ENCODE results near the gene POLR1C. TPM values are rescaled to one million over a fixed set of nuclear protein-coding genes. Genes with fewer than 3 reads are reported as not detected.

POLR1C gene
- total and polyA plus RNA-seq, 4 donors, result 10.8 to 24.3 (median 19.0) TPM

DNA sequence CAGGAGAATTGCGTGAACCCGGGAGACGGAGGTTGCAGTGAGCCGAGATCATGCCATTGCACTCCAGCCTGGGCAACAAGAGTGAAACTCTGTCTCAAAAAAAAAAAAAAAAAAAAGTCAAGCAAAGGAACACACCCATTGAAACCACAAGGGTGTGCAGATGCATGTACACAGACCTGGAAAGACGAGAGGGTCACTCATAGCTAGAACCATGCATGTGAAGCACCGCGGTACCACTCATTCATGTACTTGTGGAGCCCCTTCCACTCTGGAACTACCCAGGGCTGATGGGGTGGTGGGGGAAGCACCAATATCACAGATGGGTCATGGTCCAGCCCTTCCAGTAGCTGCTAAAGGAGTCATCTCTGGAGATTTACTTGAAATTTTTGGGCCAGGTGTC is 46.9 kb upstream of the POLR1C start:
- Histone ChIP-seq H3K4me3 (ENCODE audit: low read depth in 1 of 3, low read length in 3 of 3) (no peak overlapping the region), H3K9me3 (ENCODE audit: control insufficient read depth in 4 of 4, low read length in 3 of 4) (no peaks in the 10 kb centered on the region), H3K27me3 (ENCODE audit: control insufficient read depth in 4 of 4, insufficient read depth in 4 of 4, low read length in 3 of 4) (no peaks in the 10 kb centered on the region), H3K27ac (ENCODE audit: low read depth in 1 of 2, low read length in 2 of 2) (no peak overlapping the region), H3K4me1 (ENCODE audit: control insufficient read depth in 4 of 4, insufficient read depth in 4 of 4, low read length in 3 of 4) (no peaks in the 10 kb centered on the region), H3K9ac (ENCODE audit: low read depth in 1 of 2, low read length in 2 of 2) (no peak overlapping the region), H3K36me3 (ENCODE audit: control insufficient read depth in 4 of 4, insufficient read depth in 3 of 4, low read depth in 1 of 4, low read length in 3 of 4) (no peaks in the 10 kb centered on the region)
- WGBS, result 92% methylated on average over 7 of the region's 7 CpGs
- TF ChIP-seq TAF1 (conservative IDR thresholded peaks at IDR 0.05) (no peak), NR2F2 (IDR thresholded peaks at IDR 0.05) (no peak), SP1 (IDR thresholded peaks at IDR 0.05) (no peak), HNF4G (IDR thresholded peaks at IDR 0.05) (no peak), FOXA2 (IDR thresholded peaks at IDR 0.05) (no peak), JUND (IDR thresholded peaks at IDR 0.05) (no peak), RAD21 (IDR thresholded peaks at IDR 0.05) (no peak)
- TF ChIP-seq, protein P1, sequence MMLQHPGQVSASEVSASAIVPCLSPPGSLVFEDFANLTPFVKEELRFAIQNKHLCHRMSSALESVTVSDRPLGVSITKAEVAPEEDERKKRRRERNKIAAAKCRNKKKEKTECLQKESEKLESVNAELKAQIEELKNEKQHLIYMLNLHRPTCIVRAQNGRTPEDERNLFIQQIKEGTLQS (IDR thresholded peaks at IDR 0.05), result no peak
- TF ChIP-seq, protein P2, sequence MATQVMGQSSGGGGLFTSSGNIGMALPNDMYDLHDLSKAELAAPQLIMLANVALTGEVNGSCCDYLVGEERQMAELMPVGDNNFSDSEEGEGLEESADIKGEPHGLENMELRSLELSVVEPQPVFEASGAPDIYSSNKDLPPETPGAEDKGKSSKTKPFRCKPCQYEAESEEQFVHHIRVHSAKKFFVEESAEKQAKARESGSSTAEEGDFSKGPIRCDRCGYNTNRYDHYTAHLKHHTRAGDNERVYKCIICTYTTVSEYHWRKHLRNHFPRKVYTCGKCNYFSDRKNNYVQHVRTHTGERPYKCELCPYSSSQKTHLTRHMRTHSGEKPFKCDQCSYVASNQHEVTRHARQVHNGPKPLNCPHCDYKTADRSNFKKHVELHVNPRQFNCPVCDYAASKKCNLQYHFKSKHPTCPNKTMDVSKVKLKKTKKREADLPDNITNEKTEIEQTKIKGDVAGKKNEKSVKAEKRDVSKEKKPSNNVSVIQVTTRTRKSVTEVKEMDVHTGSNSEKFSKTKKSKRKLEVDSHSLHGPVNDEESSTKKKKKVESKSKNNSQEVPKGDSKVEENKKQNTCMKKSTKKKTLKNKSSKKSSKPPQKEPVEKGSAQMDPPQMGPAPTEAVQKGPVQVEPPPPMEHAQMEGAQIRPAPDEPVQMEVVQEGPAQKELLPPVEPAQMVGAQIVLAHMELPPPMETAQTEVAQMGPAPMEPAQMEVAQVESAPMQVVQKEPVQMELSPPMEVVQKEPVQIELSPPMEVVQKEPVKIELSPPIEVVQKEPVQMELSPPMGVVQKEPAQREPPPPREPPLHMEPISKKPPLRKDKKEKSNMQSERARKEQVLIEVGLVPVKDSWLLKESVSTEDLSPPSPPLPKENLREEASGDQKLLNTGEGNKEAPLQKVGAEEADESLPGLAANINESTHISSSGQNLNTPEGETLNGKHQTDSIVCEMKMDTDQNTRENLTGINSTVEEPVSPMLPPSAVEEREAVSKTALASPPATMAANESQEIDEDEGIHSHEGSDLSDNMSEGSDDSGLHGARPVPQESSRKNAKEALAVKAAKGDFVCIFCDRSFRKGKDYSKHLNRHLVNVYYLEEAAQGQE (IDR thresholded peaks at IDR 0.05), result no peak
- DNase-seq (ENCODE audit: low spot score), result no peak

DNA sequence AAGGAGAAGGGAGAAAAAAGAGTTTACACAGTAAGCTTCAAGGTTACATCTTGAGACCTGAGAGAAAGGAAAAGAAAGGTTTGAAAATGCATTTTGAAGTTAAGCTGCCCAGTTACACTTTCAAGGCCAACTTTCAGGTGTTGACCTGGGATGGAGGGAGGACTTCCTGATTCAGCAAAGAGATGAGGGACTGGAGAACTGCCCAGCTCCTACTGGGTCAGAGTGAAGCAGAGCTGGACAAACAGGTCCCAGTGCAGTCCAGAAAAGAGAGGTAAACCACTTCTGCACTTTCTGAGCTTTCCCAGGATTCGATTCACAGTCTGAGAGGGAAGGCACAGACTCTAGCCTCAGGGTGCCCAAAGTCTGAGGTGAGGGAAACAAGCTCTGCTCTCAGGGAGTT is 45.5 kb upstream of the POLR1C start:
- Histone ChIP-seq H3K4me1 (ENCODE audit: control insufficient read depth in 4 of 4, insufficient read depth in 4 of 4, low read length in 3 of 4) (no peaks in the 10 kb centered on the region), H3K36me3 (ENCODE audit: control insufficient read depth in 4 of 4, insufficient read depth in 3 of 4, low read depth in 1 of 4, low read length in 3 of 4) (no peaks in the 10 kb centered on the region), H3K27ac (ENCODE audit: low read depth in 1 of 2, low read length in 2 of 2) (no peak overlapping the region), H3K27me3 (ENCODE audit: control insufficient read depth in 4 of 4, insufficient read depth in 4 of 4, low read length in 3 of 4) (no peaks in the 10 kb centered on the region), H3K9ac (ENCODE audit: low read depth in 1 of 2, low read length in 2 of 2) (no peak overlapping the region), H3K9me3 (ENCODE audit: control insufficient read depth in 4 of 4, low read length in 3 of 4) (no peaks in the 10 kb centered on the region), H3K4me3 (ENCODE audit: low read depth in 1 of 3, low read length in 3 of 3) (no peak overlapping the region)
- DNase-seq (ENCODE audit: low spot score), result no peak
- WGBS, result 68% methylated on average over 1 of the region's 1 CpG
- TF ChIP-seq NR2F2 (IDR thresholded peaks at IDR 0.05) (no peak), GABPA (IDR thresholded peaks at IDR 0.05 in 1 of 2, conservative IDR thresholded peaks at IDR 0.05 in 1 of 2) (no peak), HNF4A (conservative IDR thresholded peaks at IDR 0.05) (no peak), RXRA (IDR thresholded peaks at IDR 0.05) (no peak), JUND (IDR thresholded peaks at IDR 0.05) (no peak), YY1 (IDR thresholded peaks at IDR 0.05) (no peak), FOXA2 (IDR thresholded peaks at IDR 0.05) (no peak)
- TF ChIP-seq, protein P2 (IDR thresholded peaks at IDR 0.05), result no peak
- TF ChIP-seq, protein P3, sequence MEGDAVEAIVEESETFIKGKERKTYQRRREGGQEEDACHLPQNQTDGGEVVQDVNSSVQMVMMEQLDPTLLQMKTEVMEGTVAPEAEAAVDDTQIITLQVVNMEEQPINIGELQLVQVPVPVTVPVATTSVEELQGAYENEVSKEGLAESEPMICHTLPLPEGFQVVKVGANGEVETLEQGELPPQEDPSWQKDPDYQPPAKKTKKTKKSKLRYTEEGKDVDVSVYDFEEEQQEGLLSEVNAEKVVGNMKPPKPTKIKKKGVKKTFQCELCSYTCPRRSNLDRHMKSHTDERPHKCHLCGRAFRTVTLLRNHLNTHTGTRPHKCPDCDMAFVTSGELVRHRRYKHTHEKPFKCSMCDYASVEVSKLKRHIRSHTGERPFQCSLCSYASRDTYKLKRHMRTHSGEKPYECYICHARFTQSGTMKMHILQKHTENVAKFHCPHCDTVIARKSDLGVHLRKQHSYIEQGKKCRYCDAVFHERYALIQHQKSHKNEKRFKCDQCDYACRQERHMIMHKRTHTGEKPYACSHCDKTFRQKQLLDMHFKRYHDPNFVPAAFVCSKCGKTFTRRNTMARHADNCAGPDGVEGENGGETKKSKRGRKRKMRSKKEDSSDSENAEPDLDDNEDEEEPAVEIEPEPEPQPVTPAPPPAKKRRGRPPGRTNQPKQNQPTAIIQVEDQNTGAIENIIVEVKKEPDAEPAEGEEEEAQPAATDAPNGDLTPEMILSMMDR (IDR thresholded peaks at IDR 0.05; ENCODE audit: low read depth, low read length, missing input control), result no peak
- TF ChIP-seq, protein P1 (IDR thresholded peaks at IDR 0.05), result no peak
- TF ChIP-seq, protein P4, sequence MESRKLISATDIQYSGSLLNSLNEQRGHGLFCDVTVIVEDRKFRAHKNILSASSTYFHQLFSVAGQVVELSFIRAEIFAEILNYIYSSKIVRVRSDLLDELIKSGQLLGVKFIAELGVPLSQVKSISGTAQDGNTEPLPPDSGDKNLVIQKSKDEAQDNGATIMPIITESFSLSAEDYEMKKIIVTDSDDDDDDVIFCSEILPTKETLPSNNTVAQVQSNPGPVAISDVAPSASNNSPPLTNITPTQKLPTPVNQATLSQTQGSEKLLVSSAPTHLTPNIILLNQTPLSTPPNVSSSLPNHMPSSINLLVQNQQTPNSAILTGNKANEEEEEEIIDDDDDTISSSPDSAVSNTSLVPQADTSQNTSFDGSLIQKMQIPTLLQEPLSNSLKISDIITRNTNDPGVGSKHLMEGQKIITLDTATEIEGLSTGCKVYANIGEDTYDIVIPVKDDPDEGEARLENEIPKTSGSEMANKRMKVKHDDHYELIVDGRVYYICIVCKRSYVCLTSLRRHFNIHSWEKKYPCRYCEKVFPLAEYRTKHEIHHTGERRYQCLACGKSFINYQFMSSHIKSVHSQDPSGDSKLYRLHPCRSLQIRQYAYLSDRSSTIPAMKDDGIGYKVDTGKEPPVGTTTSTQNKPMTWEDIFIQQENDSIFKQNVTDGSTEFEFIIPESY (IDR thresholded peaks at IDR 0.05), result no peak

Measured in liver (tissue), 9 donors.